ENCODE data around the gene LRMDA.

Gene LRMDA

GRCh38 chr10:75431180-75432111 is at the start of gene LRMDA:
LRMDA (plus strand) TSS chr10:75431624.
- H3K27me3 ChIP-seq = no peaks in the 10 kb centered on the region
- no peak for TF ChIP-seq Cebpa-rat (IDR thresholded peaks at IDR 0.05)
- no peaks in the 10 kb centered on the region for H4K20me1 ChIP-seq
- H3K9ac ChIP-seq = no peak within 1 kb of the TSS
- peak within 1 kb of the TSS in 4 of 11 experiments; percentile 2 to 31 (median 18); a peak in 3 of 22 replicates for H3K27ac ChIP-seq
- no peak within 1 kb of the TSS for H3K4me3 ChIP-seq
- H3K4me1 ChIP-seq = peaks cover 8 to 41% (median 11%) of the 10 kb centered on the region in 10 experiments; a peak in 18 of 20 replicates
- peak within 1 kb of the TSS; percentile 22 to 66 (median 53); a peak in 20 of 22 replicates for H3K4me2 ChIP-seq
- H3K36me3 ChIP-seq = no peaks in the 10 kb centered on the region
- H3K9me3 ChIP-seq (replicated peaks in 1 of 11) = peaks cover 0 to 10% (median 7%) of the 10 kb centered on the region in 11 experiments; a peak in 11 of 22 replicates

GRCh38 chr10:75386128-75386527 is 45.3 kb upstream of the LRMDA start:
- Histone ChIP-seq H3K4me3 (no peak overlapping the region), H3K4me2 (no peak overlapping the region), H3K27ac (no peak overlapping the region), H3K36me3 (no peaks in the 10 kb centered on the region), H3K9ac (no peak overlapping the region), H4K20me1 (no peaks in the 10 kb centered on the region), H3K27me3 (no peaks in the 10 kb centered on the region), H3K9me3 (replicated peaks in 1 of 11) (peaks cover 0 to 21% (median 10%) of the 10 kb centered on the region in 11 experiments; a peak in 10 of 22 replicates), H3K4me1 (peaks cover 0 to 6% (median 0%) of the 10 kb centered on the region in 10 experiments; a peak in 3 of 20 replicates)
- TF ChIP-seq Cebpa-rat (IDR thresholded peaks at IDR 0.05) = no peak

GRCh38 chr10:75388082-75388481 is 43.3 kb upstream of the LRMDA start:
- no peak for TF ChIP-seq Cebpa-rat (IDR thresholded peaks at IDR 0.05)
- Histone ChIP-seq H3K4me3 (no peak overlapping the region), H3K36me3 (no peaks in the 10 kb centered on the region), H3K9ac (no peak overlapping the region), H3K4me1 (peaks cover 0 to 6% (median 0%) of the 10 kb centered on the region in 10 experiments; a peak in 3 of 20 replicates), H3K27ac (no peak overlapping the region), H3K27me3 (no peaks in the 10 kb centered on the region), H3K4me2 (no peak overlapping the region), H3K9me3 (replicated peaks in 1 of 11) (peaks cover 0 to 21% (median 10%) of the 10 kb centered on the region in 11 experiments; a peak in 10 of 22 replicates), H4K20me1 (no peaks in the 10 kb centered on the region)

GRCh38 chr10:75390178-75390577 is 41.2 kb upstream of the LRMDA start:
- Histone ChIP-seq H3K9ac (no peak overlapping the region), H3K36me3 (peaks cover 0 to 13% (median 0%) of the 10 kb centered on the region in 11 experiments; a peak in 3 of 22 replicates), H4K20me1 (peaks cover 0 to 10% (median 0%) of the 10 kb centered on the region in 11 experiments; a peak in 2 of 22 replicates), H3K4me2 (no peak overlapping the region), H3K4me3 (no peak overlapping the region), H3K4me1 (peaks cover 0 to 3% (median 0%) of the 10 kb centered on the region in 10 experiments; a peak in 3 of 20 replicates), H3K27me3 (no peaks in the 10 kb centered on the region), H3K27ac (no peak overlapping the region), H3K9me3 (replicated peaks in 1 of 11) (peaks cover 0 to 20% (median 12%) of the 10 kb centered on the region in 11 experiments; a peak in 10 of 22 replicates)
- no peak for TF ChIP-seq Cebpa-rat (IDR thresholded peaks at IDR 0.05)

DNA sequence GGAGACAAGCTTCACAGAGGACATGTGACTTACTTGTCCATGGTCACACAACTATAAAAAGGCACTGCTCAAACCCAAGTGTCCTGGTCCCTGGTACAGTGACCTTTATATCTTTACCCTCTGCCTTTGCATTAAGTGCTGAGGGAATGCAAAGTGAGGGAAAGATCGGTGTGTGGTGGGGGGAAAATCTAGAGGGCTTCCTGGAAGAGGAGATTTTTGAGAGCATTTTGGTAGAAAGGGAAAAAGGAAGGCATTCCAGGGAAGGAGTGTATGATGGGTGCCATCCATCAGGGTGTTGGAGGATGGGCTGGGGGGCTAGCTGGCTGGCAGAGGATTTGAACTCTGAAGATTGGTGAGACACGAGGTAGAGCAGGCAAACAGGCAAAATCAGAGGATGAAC is 39.2 kb upstream of the LRMDA start:
- peaks cover 0 to 18% (median 5%) of the 10 kb centered on the region in 11 experiments; a peak in 8 of 22 replicates for H3K9me3 ChIP-seq (replicated peaks in 1 of 11)
- peaks cover 0 to 7% (median 0%) of the 10 kb centered on the region in 11 experiments; a peak in 2 of 22 replicates for H3K27me3 ChIP-seq
- H3K4me3 ChIP-seq = no peak overlapping the region
- TF ChIP-seq Cebpa-rat (IDR thresholded peaks at IDR 0.05) = no peak
- no peaks in the 10 kb centered on the region for H3K4me1 ChIP-seq
- H3K9ac ChIP-seq = no peak overlapping the region
- peaks cover 0 to 32% (median 0%) of the 10 kb centered on the region in 11 experiments; a peak in 5 of 22 replicates for H3K36me3 ChIP-seq
- no peak overlapping the region for H3K27ac ChIP-seq
- no peak overlapping the region for H3K4me2 ChIP-seq
- peaks cover 0 to 29% (median 0%) of the 10 kb centered on the region in 11 experiments; a peak in 6 of 22 replicates for H4K20me1 ChIP-seq

DNA sequence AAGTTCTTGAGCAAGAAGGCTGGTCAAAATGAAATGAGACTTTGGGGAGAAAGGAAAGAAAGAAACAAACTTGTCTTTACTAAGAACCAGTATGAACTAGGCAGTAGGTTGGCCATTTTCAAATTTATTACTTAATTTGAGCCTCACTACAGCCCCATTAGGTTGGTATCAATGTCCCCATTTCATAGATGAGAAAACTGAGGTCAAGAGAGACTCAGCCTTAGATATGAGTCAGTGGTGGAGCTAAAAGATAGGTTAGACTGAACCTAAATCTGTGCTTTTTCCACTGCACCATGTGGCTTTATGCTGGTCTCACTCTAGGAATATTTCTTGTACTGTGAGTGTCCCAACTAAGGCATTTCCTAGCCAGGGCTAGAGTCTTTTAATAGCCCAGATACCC is 38.7 kb upstream of the LRMDA start:
- no peak for TF ChIP-seq Cebpa-rat (IDR thresholded peaks at IDR 0.05)
- Histone ChIP-seq H3K4me2 (no peak overlapping the region), H3K27ac (no peak overlapping the region), H3K9ac (no peak overlapping the region), H4K20me1 (peaks cover 0 to 34% (median 0%) of the 10 kb centered on the region in 11 experiments; a peak in 6 of 22 replicates), H3K27me3 (peaks cover 0 to 7% (median 0%) of the 10 kb centered on the region in 11 experiments; a peak in 2 of 22 replicates), H3K36me3 (peaks cover 0 to 37% (median 0%) of the 10 kb centered on the region in 11 experiments; a peak in 5 of 22 replicates), H3K4me3 (no peak overlapping the region), H3K4me1 (no peaks in the 10 kb centered on the region), H3K9me3 (replicated peaks in 1 of 11) (peaks cover 0 to 18% (median 5%) of the 10 kb centered on the region in 11 experiments; a peak in 8 of 22 replicates)

DNA sequence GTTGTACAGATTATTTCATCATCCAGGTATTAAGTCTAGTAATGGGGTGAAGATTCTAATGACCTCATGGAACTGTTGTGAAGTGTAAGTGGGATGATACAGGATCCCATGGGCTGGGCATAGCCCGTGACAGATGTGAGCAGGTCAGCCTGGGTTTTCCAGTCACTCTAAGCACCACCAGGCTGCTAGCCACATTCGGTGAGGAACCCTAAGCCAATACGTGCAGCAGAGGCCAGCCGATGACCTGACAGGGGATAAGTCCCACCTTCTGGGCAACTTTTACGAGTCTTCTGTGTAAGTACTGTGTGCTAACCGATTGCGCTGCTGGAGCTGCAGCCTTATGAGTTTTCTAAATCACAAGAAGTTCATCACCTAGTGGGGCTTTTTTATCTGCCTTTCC is 37.2 kb upstream of the LRMDA start:
- Histone ChIP-seq H3K9ac (no peak overlapping the region; a peak in 1 of 22 replicates), H3K9me3 (replicated peaks in 1 of 11) (peaks cover 0 to 18% (median 5%) of the 10 kb centered on the region in 11 experiments; a peak in 8 of 22 replicates), H3K27me3 (peaks cover 0 to 8% (median 0%) of the 10 kb centered on the region in 11 experiments; a peak in 5 of 22 replicates), H3K36me3 (peaks cover 5 to 50% (median 8%) of the 10 kb centered on the region in 11 experiments; a peak in 15 of 22 replicates), H3K4me2 (no peak overlapping the region), H3K27ac (no peak overlapping the region), H4K20me1 (peaks cover 3 to 49% (median 10%) of the 10 kb centered on the region in 11 experiments; a peak in 16 of 22 replicates), H3K4me3 (no peak overlapping the region), H3K4me1 (peaks cover 0 to 12% (median 2%) of the 10 kb centered on the region in 10 experiments; a peak in 16 of 20 replicates)
- TF ChIP-seq Cebpa-rat (IDR thresholded peaks at IDR 0.05) = no peak

GRCh38 chr10:75395066-75395931 is 36.1 kb upstream of the LRMDA start:
- Histone ChIP-seq H3K27ac (no peak overlapping the region), H3K9ac (no peak overlapping the region)
- TF ChIP-seq Cebpa-rat (IDR thresholded peaks at IDR 0.05) = no peak

More at GRCh38 chr10:75395066-75395931, 36.1 kb upstream of the LRMDA start:
- Histone ChIP-seq H4K20me1 (peaks cover 8 to 55% (median 15%) of the 10 kb centered on the region in 11 experiments; a peak in 16 of 22 replicates), H3K9me3 (replicated peaks in 1 of 11) (peaks cover 0 to 18% (median 5%) of the 10 kb centered on the region in 11 experiments; a peak in 8 of 22 replicates), H3K36me3 (peaks cover 5 to 56% (median 10%) of the 10 kb centered on the region in 11 experiments; a peak in 15 of 22 replicates), H3K4me1 (peaks cover 5 to 17% (median 10%) of the 10 kb centered on the region in 10 experiments; a peak in 18 of 20 replicates), H3K4me3 (no peak overlapping the region), H3K27me3 (peaks cover 0 to 17% (median 3%) of the 10 kb centered on the region in 11 experiments; a peak in 13 of 22 replicates), H3K4me2 (no peak overlapping the region)

All from BLaER1 treated with 17β-estradiol and CSF1 and Interleukin-3, amounts not matched to agents 10 nM and 100 nM (cell line).